Fibroblast of the aortic adventitia (primary cell): ENCODE measurements around the gene JAZF1. TPM values are rescaled to one million over a fixed set of nuclear protein-coding genes. Genes with fewer than 3 reads are reported as not detected.

Experiments
- DNase-seq: peaks from one replicate; pipeline ENCODE4 v3.0.0-alpha.2; 2010; ENCODE audit warnings: low read depth
- H3K4me3 ChIP-seq: 2 replicates; pipeline ENCODE4 v1.5.1; 2011; ENCODE audit warnings: low read depth, mild to moderate bottlenecking, control low read depth, low read length, moderate library complexity
- total RNA-seq: library from RNA; depleted of rRNA; stranded (reverse); fragments of >200 nt; gene quantifications from 2 replicates; pipeline ENCODE4 v1.2.3, GENCODE V29; 2012; ENCODE audit warnings: low replicate concordance
- TF ChIP-seq, protein P1 (sequence below): IDR thresholded peaks from 2 replicates; pipeline ENCODE4 v1.5.1; 2011; ENCODE audit warnings: mild to moderate bottlenecking, low read length, control low read depth, inconsistent platforms; ENCODE audit not compliant: insufficient read depth

JAZF1 gene
- total RNA-seq, 1 donor, result 8.3 TPM

DNA sequence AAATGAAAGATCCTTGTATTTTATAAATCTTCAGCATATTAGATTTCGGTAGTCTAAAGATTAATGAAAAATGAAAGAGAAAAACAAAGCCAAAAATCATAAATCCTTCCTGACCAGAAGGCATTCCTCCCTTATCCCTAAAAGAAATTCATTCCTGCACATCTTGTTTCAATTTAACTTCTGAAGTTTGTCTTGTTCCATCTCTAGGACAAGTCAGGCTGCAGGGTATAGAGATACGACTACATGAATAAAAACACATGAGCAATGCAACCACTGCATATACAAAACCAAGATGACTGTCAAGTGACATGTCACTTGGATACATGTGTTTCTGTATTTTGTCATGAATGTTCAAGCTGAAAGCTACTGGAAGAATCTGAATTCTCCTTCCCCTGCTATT is 214.9 kb downstream of the JAZF1 start:
- peak; percentile 52 for DNase-seq
- TF ChIP-seq, protein P1, sequence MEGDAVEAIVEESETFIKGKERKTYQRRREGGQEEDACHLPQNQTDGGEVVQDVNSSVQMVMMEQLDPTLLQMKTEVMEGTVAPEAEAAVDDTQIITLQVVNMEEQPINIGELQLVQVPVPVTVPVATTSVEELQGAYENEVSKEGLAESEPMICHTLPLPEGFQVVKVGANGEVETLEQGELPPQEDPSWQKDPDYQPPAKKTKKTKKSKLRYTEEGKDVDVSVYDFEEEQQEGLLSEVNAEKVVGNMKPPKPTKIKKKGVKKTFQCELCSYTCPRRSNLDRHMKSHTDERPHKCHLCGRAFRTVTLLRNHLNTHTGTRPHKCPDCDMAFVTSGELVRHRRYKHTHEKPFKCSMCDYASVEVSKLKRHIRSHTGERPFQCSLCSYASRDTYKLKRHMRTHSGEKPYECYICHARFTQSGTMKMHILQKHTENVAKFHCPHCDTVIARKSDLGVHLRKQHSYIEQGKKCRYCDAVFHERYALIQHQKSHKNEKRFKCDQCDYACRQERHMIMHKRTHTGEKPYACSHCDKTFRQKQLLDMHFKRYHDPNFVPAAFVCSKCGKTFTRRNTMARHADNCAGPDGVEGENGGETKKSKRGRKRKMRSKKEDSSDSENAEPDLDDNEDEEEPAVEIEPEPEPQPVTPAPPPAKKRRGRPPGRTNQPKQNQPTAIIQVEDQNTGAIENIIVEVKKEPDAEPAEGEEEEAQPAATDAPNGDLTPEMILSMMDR, result no peak
- no peak overlapping the region for H3K4me3 ChIP-seq

DNA sequence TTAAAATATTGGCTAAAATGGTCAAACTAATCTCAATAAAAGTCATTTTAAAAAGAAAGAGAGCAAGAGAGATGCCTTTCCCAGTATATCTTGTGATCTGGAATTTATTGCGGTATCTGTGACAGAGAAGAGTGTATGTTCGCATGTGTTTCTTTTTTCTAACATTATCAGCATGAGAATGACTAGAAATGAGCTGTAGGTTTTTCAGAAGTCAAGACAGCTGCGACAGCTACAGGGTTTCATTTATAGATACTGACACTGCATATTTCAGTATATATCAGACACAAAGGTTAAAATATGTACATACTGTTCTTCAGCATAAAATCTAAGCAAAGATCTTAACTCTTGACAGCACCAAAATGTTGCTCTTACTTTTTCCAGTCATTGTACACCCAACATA is 215.8 kb downstream of the JAZF1 start:
- DNase-seq, result no peak
- TF ChIP-seq, protein P1, result no peak
- no peak overlapping the region for H3K4me3 ChIP-seq

DNA sequence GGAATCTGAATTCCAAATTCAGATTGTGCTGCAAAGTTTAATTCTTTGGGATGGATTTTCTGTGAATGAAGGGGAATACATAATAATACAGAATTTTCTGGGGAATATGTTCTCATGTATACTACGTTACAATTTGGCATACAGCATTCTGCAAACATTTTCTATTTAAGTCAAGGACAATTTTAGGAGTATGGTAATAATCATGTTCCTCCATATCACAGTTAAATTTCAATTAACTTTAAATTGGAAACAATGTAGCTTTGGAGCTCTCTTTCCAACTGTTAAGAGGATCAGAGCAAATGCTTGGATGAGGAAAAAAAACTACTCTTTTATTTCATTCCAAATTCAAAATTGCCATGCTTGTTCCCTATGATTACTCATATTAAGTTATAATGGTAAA is 217.5 kb downstream of the JAZF1 start:
- TF ChIP-seq, protein P1, result no peak
- no peak for DNase-seq
- H3K4me3 ChIP-seq, result no peak overlapping the region

DNA sequence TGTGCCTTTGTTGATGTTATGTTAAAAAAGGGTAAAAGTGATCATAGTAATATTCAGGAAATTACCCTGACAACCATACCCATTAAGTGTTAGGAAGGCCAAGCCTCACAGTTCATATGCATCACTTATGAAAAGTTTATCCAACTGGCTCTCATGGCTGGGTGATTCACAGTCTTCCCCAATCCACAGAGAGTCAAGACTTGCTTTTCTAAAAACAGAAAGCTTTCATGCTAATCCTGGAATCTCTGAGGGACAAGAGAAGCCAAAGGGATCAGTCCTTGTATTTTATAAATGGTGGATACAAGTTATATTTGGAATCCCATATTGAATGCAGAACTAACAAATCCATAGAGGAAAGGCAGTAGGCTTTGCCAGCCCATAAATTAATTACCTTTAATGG is 218.3 kb downstream of the JAZF1 start:
- TF ChIP-seq, protein P1, result no peak
- H3K4me3 ChIP-seq, result no peak overlapping the region
- DNase-seq, result no peak

DNA sequence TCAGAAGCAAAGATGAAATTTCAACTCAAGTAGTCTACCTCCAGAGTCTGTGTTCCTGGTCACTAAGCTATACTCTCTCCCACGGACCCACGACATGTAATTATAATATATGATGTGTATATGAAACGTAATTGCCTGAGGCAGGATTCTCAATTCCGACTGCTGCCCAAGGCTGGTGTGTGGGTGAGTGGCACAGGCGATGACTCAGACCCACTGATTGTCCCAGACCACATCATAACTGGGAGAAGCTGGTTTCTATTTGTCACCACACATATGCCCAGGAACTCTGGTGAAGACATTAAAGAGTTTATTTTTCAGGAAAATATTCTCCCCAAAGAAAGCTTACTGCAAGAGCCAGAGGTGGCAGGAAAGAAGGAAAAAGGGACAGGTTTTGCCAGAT is 219.3 kb downstream of the JAZF1 start:
- H3K4me3 ChIP-seq, result no peak overlapping the region
- no peak for DNase-seq
- TF ChIP-seq, protein P1, result no peak

DNA sequence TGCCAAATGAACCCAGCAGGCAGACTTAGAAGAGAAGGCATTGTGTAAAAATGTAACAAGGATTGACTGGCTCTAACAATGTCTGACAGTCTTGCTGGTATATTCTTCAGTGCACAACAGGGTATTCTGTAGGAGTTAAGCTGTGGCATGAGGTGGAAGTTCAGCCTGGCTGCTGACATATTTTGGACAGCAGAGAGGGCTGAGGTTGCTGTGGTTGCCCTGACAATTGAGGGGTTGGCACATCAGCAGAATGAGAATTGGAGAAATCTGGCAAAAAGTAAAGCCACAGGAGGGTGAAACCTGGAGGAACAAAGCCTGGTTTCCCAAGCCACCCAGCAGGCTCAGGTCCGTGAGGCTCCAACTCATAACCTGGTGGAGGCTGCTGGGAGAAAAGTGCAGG is 220.2 kb downstream of the JAZF1 start:
- DNase-seq, result no peak
- TF ChIP-seq, protein P1, result no peak
- H3K4me3 ChIP-seq, result no peak overlapping the region

DNA sequence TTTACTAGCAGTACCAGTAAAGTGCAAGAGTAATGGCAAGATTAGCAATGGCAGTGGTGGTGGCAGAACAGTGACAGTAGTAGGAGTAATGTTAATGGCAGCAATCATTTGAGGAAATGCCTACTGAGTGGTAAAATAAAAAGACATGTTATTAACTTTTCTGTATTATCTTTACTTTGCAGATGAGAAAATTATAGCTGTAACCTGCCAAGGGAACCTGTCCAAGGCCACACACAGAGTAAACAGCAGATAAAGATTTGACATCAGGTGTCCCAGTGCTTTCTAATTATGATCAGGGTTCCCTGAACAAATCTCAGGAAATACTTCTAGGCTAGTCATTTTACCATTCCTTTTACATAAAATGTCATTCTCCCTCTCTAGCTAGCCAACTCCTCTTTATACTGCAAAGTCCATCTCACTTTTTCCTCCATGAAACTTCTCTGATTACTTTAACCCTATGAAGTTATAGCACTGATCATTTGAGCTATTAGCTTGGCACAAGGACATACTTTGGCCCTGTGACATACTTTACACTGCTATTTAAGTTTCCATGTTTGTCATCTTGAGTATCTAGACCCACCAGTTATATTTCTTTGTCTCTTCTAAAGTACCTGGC is 221.6 kb downstream of the JAZF1 start:
- H3K4me3 ChIP-seq, result no peak overlapping the region
- no peak for DNase-seq
- TF ChIP-seq, protein P1, result no peak
